Chondrocyte (in vitro differentiated cells): ENCODE data around the gene KRT40. TPM values are rescaled to one million over a fixed set of nuclear protein-coding genes. Genes with fewer than 3 reads are reported as not detected.

Experiments
- DNase-seq: peaks from one replicate; pipeline ENCODE4 v3.0.0; 2021; ENCODE audit warnings: mixed read lengths, low spot score
- H3K27ac Mint-ChIP-seq: one replicate; pipeline ENCODE4 v1.8.0; 2021; ENCODE audit warnings: mild to moderate bottlenecking, moderate library complexity, mixed read lengths; ENCODE audit not compliant: unreplicated experiment
- H3K27me3 Mint-ChIP-seq: 2 replicates; pipeline ENCODE4 v1.8.0; 2021; ENCODE audit warnings: low read depth, mixed read lengths
- H3K36me3 Mint-ChIP-seq: 2 replicates; pipeline ENCODE4 v1.8.0; 2021; ENCODE audit warnings: low read depth, mixed read lengths
- H3K4me1 Mint-ChIP-seq: 2 replicates; pipeline ENCODE4 v1.8.0; 2021; ENCODE audit warnings: low read depth, mild to moderate bottlenecking, mixed read lengths
- H3K4me3 Mint-ChIP-seq: one replicate; pipeline ENCODE4 v1.8.0; 2021; ENCODE audit warnings: mild to moderate bottlenecking, moderate library complexity, mixed read lengths; ENCODE audit not compliant: unreplicated experiment
- H3K9me3 Mint-ChIP-seq: 2 replicates; pipeline ENCODE4 v1.8.0; 2021; ENCODE audit warnings: low read depth, mixed read lengths
- total RNA-seq: library from RNA; stranded (reverse); gene quantifications from 3 replicates; pipeline ENCODE4 v1.2.1, GENCODE V29; 2021
- TF ChIP-seq, protein P1 (sequence below): fragments of 200-600 bp; sonication (generic); IDR thresholded peaks from 2 replicates; pipeline ENCODE4 v1.5.0; 2021; ENCODE audit warnings: antibody characterized with exemption, mild to moderate bottlenecking, moderate library complexity

KRT40 gene
- total RNA-seq, 1 donor from 2014 or later = not detected

DNA sequence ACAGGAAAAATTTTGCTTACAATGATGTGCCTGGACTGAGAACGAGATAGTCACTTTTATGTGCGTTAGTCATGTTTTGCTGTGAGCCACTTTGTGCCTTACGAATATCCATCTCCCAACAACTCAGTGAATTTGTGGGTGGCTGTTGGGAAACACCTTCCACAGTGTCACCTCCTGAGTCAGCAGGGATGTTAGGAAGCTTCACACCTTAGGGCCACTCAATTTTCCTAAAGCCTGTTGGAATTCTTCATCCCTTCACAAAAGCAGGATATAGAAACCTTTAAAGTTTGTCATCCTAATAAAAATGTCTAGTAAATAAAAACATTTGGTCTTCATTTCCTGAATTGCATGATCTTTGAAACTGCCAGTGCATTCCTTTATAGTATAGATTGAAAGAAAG lies 29.1 kb upstream of the KRT40 start:
- H3K4me1 Mint-ChIP-seq = peaks cover 4% of the 10 kb centered on the region

DNA sequence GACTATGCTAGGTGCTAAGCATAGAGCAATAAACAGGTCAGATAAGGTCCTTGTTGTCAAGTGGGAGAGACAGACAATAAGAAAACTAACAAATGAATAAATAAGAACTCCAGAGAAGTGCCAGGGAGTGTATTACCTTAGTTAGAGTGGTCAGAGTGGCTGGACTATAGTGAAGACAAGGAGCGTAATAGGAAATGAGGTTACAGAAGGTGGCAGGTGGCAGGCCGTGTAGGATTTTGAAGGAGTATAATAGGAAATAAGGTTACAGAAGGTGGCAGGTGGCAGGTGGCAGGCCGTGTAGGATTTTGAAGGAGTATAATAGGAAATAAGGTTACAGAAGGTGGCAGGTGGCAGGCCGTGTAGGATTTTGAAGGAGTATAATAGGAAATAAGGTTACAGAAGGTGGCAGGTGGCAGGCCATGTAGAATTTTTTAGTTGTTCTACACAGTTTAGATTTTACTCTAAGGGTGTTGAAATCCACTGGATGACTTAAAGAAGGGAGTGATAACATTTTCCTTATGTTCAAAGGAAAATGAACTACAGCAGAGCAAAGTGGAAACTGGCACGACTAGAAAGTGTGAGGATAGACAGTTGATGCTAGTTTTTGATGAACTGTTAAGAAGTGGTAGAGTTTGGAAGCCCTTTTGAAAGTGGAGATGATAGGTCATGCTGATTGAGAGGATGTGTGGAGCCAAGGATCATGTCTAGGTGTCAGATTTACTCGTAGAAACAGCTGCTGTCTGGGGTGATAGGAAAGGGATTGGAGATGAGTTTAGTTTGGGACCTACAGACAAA lies 28.4 kb upstream of the KRT40 start:
- Mint-ChIP-seq H3K4me3 (no peak overlapping the region), H3K36me3 (no peaks in the 10 kb centered on the region), H3K4me1 (peaks cover 4% of the 10 kb centered on the region), H3K9me3 (no peaks in the 10 kb centered on the region), H3K27me3 (no peaks in the 10 kb centered on the region), H3K27ac (no peak overlapping the region)
- DNase-seq = no peak
- TF ChIP-seq, protein P1, sequence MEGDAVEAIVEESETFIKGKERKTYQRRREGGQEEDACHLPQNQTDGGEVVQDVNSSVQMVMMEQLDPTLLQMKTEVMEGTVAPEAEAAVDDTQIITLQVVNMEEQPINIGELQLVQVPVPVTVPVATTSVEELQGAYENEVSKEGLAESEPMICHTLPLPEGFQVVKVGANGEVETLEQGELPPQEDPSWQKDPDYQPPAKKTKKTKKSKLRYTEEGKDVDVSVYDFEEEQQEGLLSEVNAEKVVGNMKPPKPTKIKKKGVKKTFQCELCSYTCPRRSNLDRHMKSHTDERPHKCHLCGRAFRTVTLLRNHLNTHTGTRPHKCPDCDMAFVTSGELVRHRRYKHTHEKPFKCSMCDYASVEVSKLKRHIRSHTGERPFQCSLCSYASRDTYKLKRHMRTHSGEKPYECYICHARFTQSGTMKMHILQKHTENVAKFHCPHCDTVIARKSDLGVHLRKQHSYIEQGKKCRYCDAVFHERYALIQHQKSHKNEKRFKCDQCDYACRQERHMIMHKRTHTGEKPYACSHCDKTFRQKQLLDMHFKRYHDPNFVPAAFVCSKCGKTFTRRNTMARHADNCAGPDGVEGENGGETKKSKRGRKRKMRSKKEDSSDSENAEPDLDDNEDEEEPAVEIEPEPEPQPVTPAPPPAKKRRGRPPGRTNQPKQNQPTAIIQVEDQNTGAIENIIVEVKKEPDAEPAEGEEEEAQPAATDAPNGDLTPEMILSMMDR = no peak

More for the DNA sequence above, 29.1 kb upstream of the KRT40 start:
- TF ChIP-seq, protein P1 = no peak
- Mint-ChIP-seq H3K36me3 (no peaks in the 10 kb centered on the region), H3K4me3 (no peak overlapping the region), H3K9me3 (no peaks in the 10 kb centered on the region), H3K27ac (no peak overlapping the region), H3K27me3 (no peaks in the 10 kb centered on the region)
- DNase-seq = no peak

DNA sequence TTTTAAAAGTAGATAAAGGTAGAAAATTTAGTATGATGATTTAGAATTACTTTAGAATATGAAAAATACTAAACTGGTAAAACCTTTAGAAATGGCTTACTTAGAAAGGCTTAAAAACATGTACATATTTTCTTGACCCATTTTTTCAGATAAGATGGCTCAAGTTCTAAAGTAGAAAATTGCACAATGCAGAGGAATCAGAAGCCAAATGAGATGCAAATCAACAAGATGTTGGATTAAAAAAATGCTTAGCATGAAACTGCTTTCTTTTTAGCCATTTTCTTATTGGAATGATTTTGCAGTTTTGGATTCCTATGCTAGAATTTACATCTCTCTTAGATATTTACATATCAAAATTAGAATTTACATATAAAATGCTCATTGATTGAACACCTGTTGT lies 26.3 kb upstream of the KRT40 start:
- TF ChIP-seq, protein P1 = no peak
- H3K27ac Mint-ChIP-seq = no peak overlapping the region
- no peaks in the 10 kb centered on the region for H3K9me3 Mint-ChIP-seq
- DNase-seq = no peak
- no peaks in the 10 kb centered on the region for H3K27me3 Mint-ChIP-seq
- H3K36me3 Mint-ChIP-seq = no peaks in the 10 kb centered on the region
- no peak overlapping the region for H3K4me3 Mint-ChIP-seq
- H3K4me1 Mint-ChIP-seq = peaks cover 4% of the 10 kb centered on the region

DNA sequence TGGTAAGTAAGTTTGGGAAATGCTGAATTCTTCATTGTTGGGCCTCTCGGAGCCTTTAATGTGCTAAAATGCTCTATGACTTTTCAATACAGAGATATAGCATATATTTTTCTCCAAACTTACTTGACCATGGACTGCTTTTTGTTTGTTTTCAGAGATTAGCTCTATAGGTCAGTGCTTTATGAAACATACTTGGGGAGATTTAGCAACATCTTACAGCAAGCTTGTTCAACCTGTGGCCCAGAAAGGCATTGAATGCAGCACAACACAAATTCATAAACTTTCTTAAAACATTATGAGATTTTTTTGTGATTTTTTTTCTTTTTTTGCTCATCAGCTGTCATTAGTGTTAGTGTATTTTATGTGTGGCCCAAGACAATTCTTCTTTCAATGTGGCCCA lies 25.8 kb upstream of the KRT40 start:
- Mint-ChIP-seq H3K36me3 (no peaks in the 10 kb centered on the region), H3K9me3 (no peaks in the 10 kb centered on the region), H3K27me3 (no peaks in the 10 kb centered on the region), H3K27ac (no peak overlapping the region), H3K4me3 (no peak overlapping the region), H3K4me1 (peaks cover 4% of the 10 kb centered on the region)
- TF ChIP-seq, protein P1 = no peak
- DNase-seq = no peak

DNA sequence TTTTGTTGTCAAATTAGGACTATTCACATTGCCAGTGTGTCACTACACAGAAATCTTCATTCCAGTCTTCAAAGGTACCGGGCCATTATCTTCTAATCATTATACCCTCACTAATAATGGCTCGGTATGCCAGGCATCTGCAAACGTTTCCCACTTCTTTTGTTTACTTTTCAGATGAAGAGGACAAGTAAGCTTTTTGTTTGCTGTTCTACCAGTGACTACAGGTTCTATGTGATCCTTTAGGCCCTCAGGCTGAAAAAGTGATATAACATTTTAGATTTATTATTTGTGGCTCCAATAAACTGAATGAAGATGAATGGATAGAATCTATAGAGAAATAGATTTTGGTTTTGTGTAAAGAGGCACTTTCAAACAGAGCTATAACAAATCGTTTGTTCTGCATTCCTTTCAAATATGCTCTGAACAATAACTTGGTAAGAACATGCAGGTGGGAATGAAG lies 25.2 kb upstream of the KRT40 start:
- Mint-ChIP-seq H3K4me3 (no peak overlapping the region), H3K36me3 (no peaks in the 10 kb centered on the region), H3K27ac (no peak overlapping the region), H3K9me3 (no peaks in the 10 kb centered on the region), H3K4me1 (peaks cover 4% of the 10 kb centered on the region), H3K27me3 (peaks cover 2% of the 10 kb centered on the region)
- DNase-seq = no peak
- TF ChIP-seq, protein P1 = no peak
